ENCODE results near the gene ZNF750.

The ZNF750 gene

DNA sequence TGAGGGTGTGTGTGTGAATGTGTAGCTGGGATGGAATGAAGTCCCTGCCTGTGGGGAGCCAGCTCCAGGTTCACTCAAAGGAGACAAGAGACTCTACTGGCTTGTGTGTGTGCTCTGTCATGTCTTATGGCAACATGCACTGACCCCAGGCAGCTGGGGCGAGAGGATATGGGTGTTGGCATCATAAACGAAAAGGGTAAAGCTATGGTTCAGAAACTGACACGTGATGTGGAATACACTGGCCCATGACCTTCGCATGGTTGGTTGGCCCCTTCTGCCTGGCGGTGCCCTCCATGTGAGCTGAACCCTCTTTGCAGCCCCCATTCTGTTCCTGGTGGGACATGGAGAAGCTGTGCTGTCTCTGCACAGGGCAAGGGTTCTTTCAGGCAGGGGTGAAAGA is 21.9 kb downstream of the ZNF750 start:
- Histone ChIP-seq H3K9me3 (ENCODE audit: insufficient read depth, low read length) (no peaks in the 10 kb centered on the region), H3F3A (ENCODE audit: insufficient read depth) (no peaks in the 10 kb centered on the region), H3K9ac (ENCODE audit: low read length) (no peak overlapping the region), H3K4me2 (ENCODE audit: low read depth, low read length, poor library complexity, severe bottlenecking) (no peak overlapping the region), H2AFZ (ENCODE audit: low read depth, low read length, severe bottlenecking) (no peak overlapping the region), H3K79me2 (ENCODE audit: insufficient read depth, low read length) (no peaks in the 10 kb centered on the region), H3K36me3 (ENCODE audit: low read length) (no peaks in the 10 kb centered on the region), H3K27ac (ENCODE audit: low read depth, low read length) (no peak overlapping the region), H3K9me2 (replicated peaks; ENCODE audit: insufficient read depth, low read length) (no peaks in the 10 kb centered on the region), H3K4me3 (ENCODE audit: insufficient read depth, low read length, poor library complexity, severe bottlenecking) (no peak overlapping the region), H4K20me1 (ENCODE audit: low read depth, low read length) (no peaks in the 10 kb centered on the region), H3K27me3 (ENCODE audit: low read length) (no peaks in the 10 kb centered on the region)
- TF ChIP-seq CTCF (IDR thresholded peaks at IDR 0.05; ENCODE audit: insufficient read depth, low read length, poor library complexity, severe bottlenecking) (no peak), EZH2phosphoT487 (conservative IDR thresholded peaks at IDR 0.05; ENCODE audit: low read length) (no peak)

GRCh38 chr17:82816358-82816757 is 23.5 kb downstream of the ZNF750 start:
- H3K4me3 ChIP-seq (ENCODE audit: insufficient read depth, low read length, poor library complexity, severe bottlenecking): no peak overlapping the region
- H3K4me2 ChIP-seq (ENCODE audit: low read depth, low read length, poor library complexity, severe bottlenecking): no peak overlapping the region
- H3K9ac ChIP-seq (ENCODE audit: low read length): no peak overlapping the region
- H3K9me3 ChIP-seq (ENCODE audit: insufficient read depth, low read length): no peaks in the 10 kb centered on the region
- no peaks in the 10 kb centered on the region for H4K20me1 ChIP-seq (ENCODE audit: low read depth, low read length)
- H3K27me3 ChIP-seq (ENCODE audit: low read length): no peaks in the 10 kb centered on the region
- H3K9me2 ChIP-seq (replicated peaks; ENCODE audit: insufficient read depth, low read length): no peaks in the 10 kb centered on the region
- H3F3A ChIP-seq (ENCODE audit: insufficient read depth): no peaks in the 10 kb centered on the region
- no peaks in the 10 kb centered on the region for H3K79me2 ChIP-seq (ENCODE audit: insufficient read depth, low read length)
- no peaks in the 10 kb centered on the region for H3K36me3 ChIP-seq (ENCODE audit: low read length)
- TF ChIP-seq CTCF (IDR thresholded peaks at IDR 0.05; ENCODE audit: insufficient read depth, low read length, poor library complexity, severe bottlenecking): no peak
- no peak overlapping the region for H3K27ac ChIP-seq (ENCODE audit: low read depth, low read length)
- H2AFZ ChIP-seq (ENCODE audit: low read depth, low read length, severe bottlenecking): no peak overlapping the region

DNA sequence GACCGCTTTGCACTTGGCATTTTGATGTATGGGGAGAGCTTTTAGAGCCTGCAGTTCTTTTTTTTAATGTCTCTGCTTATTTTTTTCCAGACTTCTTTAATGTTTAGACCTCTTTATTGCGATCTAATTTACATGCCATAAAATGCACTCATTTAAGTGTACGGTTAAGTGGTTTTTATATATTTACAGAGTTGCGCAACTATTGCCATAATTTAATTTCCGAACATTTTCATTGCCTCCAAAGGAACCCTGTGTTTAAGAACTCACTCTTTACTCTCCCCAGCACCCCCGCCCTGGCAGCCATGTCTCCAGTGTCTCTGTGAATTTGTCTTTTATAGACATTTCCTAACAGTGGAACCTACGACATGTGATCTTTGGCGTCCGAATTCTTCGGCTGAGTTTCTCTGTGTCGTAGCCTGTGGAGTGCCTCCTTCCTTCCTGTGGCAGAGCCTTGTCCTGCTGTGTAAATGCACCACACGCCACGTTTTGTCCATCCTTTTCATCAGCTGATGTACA is 24.0 kb downstream of the ZNF750 start:
- no peak overlapping the region for H3K4me3 ChIP-seq (ENCODE audit: insufficient read depth, low read length, poor library complexity, severe bottlenecking)
- H3K4me2 ChIP-seq (ENCODE audit: low read depth, low read length, poor library complexity, severe bottlenecking): no peak overlapping the region
- no peak for TF ChIP-seq EZH2phosphoT487 (conservative IDR thresholded peaks at IDR 0.05; ENCODE audit: low read length)
- no peak for TF ChIP-seq CTCF (IDR thresholded peaks at IDR 0.05; ENCODE audit: insufficient read depth, low read length, poor library complexity, severe bottlenecking)
- H3K9me3 ChIP-seq (ENCODE audit: insufficient read depth, low read length): no peaks in the 10 kb centered on the region
- H3K9me2 ChIP-seq (replicated peaks; ENCODE audit: insufficient read depth, low read length): no peaks in the 10 kb centered on the region
- H3F3A ChIP-seq (ENCODE audit: insufficient read depth): no peaks in the 10 kb centered on the region
- H3K27me3 ChIP-seq (ENCODE audit: low read length): no peaks in the 10 kb centered on the region
- H3K36me3 ChIP-seq (ENCODE audit: low read length): no peaks in the 10 kb centered on the region
- H3K9ac ChIP-seq (ENCODE audit: low read length): no peak overlapping the region
- H2AFZ ChIP-seq (ENCODE audit: low read depth, low read length, severe bottlenecking): no peak overlapping the region
- no peak overlapping the region for H3K27ac ChIP-seq (ENCODE audit: low read depth, low read length)
- H4K20me1 ChIP-seq (ENCODE audit: low read depth, low read length): no peaks in the 10 kb centered on the region
- H3K79me2 ChIP-seq (ENCODE audit: insufficient read depth, low read length): no peaks in the 10 kb centered on the region

Measured in SU-DHL-6 (cell line).